Measurements from ENCODE around the gene HIF3A. TPM values are rescaled to one million over a fixed set of nuclear protein-coding genes. Genes with fewer than 3 reads are reported as not detected.
"Not testable (repeated sequence)": the region's sequence is repeated elsewhere in the genome, so short reads cannot be mapped to it uniquely, and the experiment has no call there.

Gene HIF3A
- total RNA-seq, 4 donors from 2014 or later: 18.4 to 262 (median 91.2) TPM

DNA sequence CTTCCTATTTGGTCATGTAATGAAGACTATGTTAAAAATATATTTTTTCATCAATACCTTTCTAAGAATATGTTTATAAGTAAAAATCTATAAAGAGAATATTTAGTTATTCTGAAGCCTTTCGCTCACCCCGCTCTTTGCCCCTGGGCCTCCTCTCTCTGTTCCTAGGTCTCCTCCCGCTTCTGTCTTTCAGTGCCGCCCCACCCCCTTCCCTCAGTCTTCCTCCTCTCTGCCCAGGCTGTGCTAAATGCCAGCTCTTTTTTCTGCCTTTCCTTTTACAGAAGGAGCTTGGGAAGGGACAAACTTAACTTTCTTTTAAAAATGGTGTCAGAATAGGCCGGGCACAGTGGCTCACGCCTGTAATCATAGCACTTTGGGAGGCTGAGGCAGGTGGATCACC, 22.8 kb downstream of the HIF3A start:
- H3K4me3 ChIP-seq: no peak overlapping the region
- no peak for TF ChIP-seq POLR2A (IDR thresholded peaks at IDR 0.05)
- no peak overlapping the region for H3K27ac ChIP-seq
- no peak for DNase-seq
- peaks cover 0 to 6% (median 0%) of the 10 kb centered on the region in 4 donors for H3K4me1 ChIP-seq
- H3K27me3 ChIP-seq: no peaks in the 10 kb centered on the region
- peaks cover 0 to 17% (median 0%) of the 10 kb centered on the region in 3 donors for H3K36me3 ChIP-seq
- no peaks in the 10 kb centered on the region for H3K9me3 ChIP-seq

- Histone ChIP-seq H3K27ac (no peak overlapping the region), H3K9me3 (no peaks in the 10 kb centered on the region), H3K27me3 (no peaks in the 10 kb centered on the region), H3K4me1 (no peaks in the 10 kb centered on the region), H3K36me3 (peaks cover 0 to 11% (median 0%) of the 10 kb centered on the region in 3 donors), H3K4me3 (no peak overlapping the region)
- DNase-seq: no peak
- TF ChIP-seq, protein P1, sequence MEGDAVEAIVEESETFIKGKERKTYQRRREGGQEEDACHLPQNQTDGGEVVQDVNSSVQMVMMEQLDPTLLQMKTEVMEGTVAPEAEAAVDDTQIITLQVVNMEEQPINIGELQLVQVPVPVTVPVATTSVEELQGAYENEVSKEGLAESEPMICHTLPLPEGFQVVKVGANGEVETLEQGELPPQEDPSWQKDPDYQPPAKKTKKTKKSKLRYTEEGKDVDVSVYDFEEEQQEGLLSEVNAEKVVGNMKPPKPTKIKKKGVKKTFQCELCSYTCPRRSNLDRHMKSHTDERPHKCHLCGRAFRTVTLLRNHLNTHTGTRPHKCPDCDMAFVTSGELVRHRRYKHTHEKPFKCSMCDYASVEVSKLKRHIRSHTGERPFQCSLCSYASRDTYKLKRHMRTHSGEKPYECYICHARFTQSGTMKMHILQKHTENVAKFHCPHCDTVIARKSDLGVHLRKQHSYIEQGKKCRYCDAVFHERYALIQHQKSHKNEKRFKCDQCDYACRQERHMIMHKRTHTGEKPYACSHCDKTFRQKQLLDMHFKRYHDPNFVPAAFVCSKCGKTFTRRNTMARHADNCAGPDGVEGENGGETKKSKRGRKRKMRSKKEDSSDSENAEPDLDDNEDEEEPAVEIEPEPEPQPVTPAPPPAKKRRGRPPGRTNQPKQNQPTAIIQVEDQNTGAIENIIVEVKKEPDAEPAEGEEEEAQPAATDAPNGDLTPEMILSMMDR (IDR thresholded peaks at IDR 0.05): no peak
- TF ChIP-seq POLR2A (IDR thresholded peaks at IDR 0.05): no peak
Measured at GRCh38 chr19:46320559-46320958, 23.7 kb downstream of the HIF3A start.

GRCh38 chr19:46321653-46322052, 24.8 kb downstream of the HIF3A start:
- no peaks in the 10 kb centered on the region for H3K27me3 ChIP-seq
- DNase-seq: no peak
- no peaks in the 10 kb centered on the region for H3K4me1 ChIP-seq
- H3K27ac ChIP-seq: no peak overlapping the region
- no peak for TF ChIP-seq POLR2A (IDR thresholded peaks at IDR 0.05)
- TF ChIP-seq, protein P1 (IDR thresholded peaks at IDR 0.05): no peak
- peaks cover 0 to 6% (median 0%) of the 10 kb centered on the region in 4 donors for H3K9me3 ChIP-seq
- peaks cover 0 to 11% (median 0%) of the 10 kb centered on the region in 3 donors for H3K36me3 ChIP-seq
- no peak overlapping the region for H3K4me3 ChIP-seq

- H3K9me3 ChIP-seq: peaks cover 0 to 17% (median 3%) of the 10 kb centered on the region in 4 donors
- not testable (repeated sequence) for H3K4me1 ChIP-seq, H3K27me3 ChIP-seq, DNase-seq, H3K4me3 ChIP-seq, H3K27ac ChIP-seq
- peaks cover 0 to 11% (median 0%) of the 10 kb centered on the region in 3 donors for H3K36me3 ChIP-seq
Measured at GRCh38 chr19:46323227-46323626, 26.4 kb downstream of the HIF3A start.

GRCh38 chr19:46324277-46324676, 27.4 kb downstream of the HIF3A start:
- Histone ChIP-seq H3K36me3 (peaks cover 0 to 16% (median 0%) of the 10 kb centered on the region in 3 donors), H3K27me3 (no peaks in the 10 kb centered on the region), H3K4me1 (no peaks in the 10 kb centered on the region), H3K9me3 (peaks cover 0 to 17% (median 3%) of the 10 kb centered on the region in 4 donors), H3K4me3 (no peak overlapping the region), H3K27ac (no peak overlapping the region)
- TF ChIP-seq POLR2A (IDR thresholded peaks at IDR 0.05): no peak
- TF ChIP-seq, protein P1 (IDR thresholded peaks at IDR 0.05): no peak
- DNase-seq: no peak

GRCh38 chr19:46326608-46327007, 29.8 kb downstream of the HIF3A start:
- Histone ChIP-seq H3K9me3 (peaks cover 0 to 17% (median 3%) of the 10 kb centered on the region in 4 donors), H3K27me3 (no peaks in the 10 kb centered on the region), H3K36me3 (peaks cover 0 to 16% (median 0%) of the 10 kb centered on the region in 3 donors), H3K4me1 (no peaks in the 10 kb centered on the region), H3K27ac (no peak overlapping the region), H3K4me3 (no peak overlapping the region)
- no peak for DNase-seq
- TF ChIP-seq POLR2A (IDR thresholded peaks at IDR 0.05): no peak
- TF ChIP-seq, protein P1 (IDR thresholded peaks at IDR 0.05): no peak

- no peak overlapping the region for H3K4me3 ChIP-seq
- no peak overlapping the region for H3K27ac ChIP-seq
- peaks cover 0 to 17% (median 3%) of the 10 kb centered on the region in 4 donors for H3K9me3 ChIP-seq
- no peak for TF ChIP-seq POLR2A (IDR thresholded peaks at IDR 0.05)
- TF ChIP-seq, protein P1 (IDR thresholded peaks at IDR 0.05): no peak
- H3K27me3 ChIP-seq: no peaks in the 10 kb centered on the region
- no peaks in the 10 kb centered on the region for H3K4me1 ChIP-seq
- no peak for DNase-seq
- peaks cover 0 to 16% (median 0%) of the 10 kb centered on the region in 3 donors for H3K36me3 ChIP-seq
Measured at GRCh38 chr19:46328079-46328478, 31.2 kb downstream of the HIF3A start.
